Choroid plexus epithelial cell (primary cell): ENCODE data around the gene SPEG.
A peak's percentile ranks its signal among the peaks of the same experiment; 100 is the strongest.

Experiments used
- DNase-seq: peaks from one replicate; pipeline ENCODE4 v3.0.0-alpha.2; 2010; ENCODE audit warnings: low read depth
- H3K4me3 ChIP-seq: 2 replicates; pipeline ENCODE4 v1.5.1; 2011; ENCODE audit warnings: low read depth, mild to moderate bottlenecking, control low read depth, low read length, moderate library complexity
- TF ChIP-seq, protein P1 (sequence below): conservative IDR thresholded peaks from 2 replicates; pipeline ENCODE4 v1.5.1; 2011; ENCODE audit warnings: low read depth, mild to moderate bottlenecking, control low read depth, inconsistent platforms, low read length, moderate library complexity

SPEG gene

DNA sequence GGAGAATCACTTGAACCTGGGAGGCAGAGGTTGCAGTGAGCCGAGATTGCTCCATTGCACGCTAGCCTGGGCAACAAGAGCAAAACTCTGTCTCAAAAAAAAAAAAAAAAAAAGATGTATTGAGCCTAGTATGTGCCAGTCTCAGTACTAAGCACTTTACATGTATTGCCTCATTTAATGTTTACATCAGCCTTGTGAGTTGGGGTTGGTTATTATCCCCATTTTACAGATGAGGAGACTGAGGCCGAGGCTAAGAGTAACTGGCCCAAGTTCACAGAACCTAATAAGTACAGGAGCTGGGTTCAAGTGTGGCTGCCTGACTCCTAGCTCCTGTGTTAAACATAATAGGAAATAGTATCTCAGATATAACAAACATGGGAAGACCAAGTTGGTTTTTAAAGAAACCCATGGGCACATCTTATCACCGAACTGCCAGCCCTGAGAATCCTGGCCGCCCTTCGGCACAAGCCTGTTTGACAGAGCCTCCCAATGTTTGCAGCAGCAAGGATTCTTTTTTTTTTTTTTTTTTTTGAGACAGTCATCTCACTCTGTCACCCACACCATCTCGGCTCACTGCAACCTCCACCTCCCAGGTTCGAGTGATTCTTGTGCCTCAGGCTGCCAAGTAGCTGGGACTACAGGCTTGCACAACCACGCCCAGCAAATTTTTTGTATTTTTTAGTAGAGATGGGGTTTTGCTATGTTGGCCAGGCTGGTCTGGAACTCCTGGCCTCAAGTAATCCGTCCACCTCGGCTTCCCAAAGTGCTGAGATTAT, 39.8 kb downstream of the SPEG start:
- H3K4me3 ChIP-seq: no peak overlapping the region
- TF ChIP-seq, protein P1, sequence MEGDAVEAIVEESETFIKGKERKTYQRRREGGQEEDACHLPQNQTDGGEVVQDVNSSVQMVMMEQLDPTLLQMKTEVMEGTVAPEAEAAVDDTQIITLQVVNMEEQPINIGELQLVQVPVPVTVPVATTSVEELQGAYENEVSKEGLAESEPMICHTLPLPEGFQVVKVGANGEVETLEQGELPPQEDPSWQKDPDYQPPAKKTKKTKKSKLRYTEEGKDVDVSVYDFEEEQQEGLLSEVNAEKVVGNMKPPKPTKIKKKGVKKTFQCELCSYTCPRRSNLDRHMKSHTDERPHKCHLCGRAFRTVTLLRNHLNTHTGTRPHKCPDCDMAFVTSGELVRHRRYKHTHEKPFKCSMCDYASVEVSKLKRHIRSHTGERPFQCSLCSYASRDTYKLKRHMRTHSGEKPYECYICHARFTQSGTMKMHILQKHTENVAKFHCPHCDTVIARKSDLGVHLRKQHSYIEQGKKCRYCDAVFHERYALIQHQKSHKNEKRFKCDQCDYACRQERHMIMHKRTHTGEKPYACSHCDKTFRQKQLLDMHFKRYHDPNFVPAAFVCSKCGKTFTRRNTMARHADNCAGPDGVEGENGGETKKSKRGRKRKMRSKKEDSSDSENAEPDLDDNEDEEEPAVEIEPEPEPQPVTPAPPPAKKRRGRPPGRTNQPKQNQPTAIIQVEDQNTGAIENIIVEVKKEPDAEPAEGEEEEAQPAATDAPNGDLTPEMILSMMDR: no peak

DNA sequence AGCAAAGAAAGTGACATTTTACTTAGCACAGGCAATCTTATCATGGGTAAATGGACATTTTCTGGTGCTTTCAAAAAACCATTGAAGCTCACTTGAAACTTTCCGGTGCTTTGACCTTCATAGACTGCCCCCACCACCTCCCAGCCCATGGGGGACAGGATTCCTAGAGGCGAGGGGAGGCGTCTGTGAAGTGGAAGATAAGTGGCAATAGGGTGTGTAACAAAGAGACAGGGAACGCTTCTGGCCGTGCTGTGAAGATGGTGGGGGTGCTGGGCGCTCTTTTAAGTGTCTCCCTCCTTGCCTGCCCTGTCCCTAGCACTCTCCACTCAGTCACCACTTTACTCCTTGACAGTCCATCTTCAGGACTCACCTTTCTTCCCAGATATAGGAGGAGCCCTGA, 40.6 kb downstream of the SPEG start:
- H3K4me3 ChIP-seq: no peak overlapping the region
- TF ChIP-seq, protein P1: no peak
- no peak for DNase-seq

More for the DNA sequence above, 39.8 kb downstream of the SPEG start:
- DNase-seq: no peak

DNA sequence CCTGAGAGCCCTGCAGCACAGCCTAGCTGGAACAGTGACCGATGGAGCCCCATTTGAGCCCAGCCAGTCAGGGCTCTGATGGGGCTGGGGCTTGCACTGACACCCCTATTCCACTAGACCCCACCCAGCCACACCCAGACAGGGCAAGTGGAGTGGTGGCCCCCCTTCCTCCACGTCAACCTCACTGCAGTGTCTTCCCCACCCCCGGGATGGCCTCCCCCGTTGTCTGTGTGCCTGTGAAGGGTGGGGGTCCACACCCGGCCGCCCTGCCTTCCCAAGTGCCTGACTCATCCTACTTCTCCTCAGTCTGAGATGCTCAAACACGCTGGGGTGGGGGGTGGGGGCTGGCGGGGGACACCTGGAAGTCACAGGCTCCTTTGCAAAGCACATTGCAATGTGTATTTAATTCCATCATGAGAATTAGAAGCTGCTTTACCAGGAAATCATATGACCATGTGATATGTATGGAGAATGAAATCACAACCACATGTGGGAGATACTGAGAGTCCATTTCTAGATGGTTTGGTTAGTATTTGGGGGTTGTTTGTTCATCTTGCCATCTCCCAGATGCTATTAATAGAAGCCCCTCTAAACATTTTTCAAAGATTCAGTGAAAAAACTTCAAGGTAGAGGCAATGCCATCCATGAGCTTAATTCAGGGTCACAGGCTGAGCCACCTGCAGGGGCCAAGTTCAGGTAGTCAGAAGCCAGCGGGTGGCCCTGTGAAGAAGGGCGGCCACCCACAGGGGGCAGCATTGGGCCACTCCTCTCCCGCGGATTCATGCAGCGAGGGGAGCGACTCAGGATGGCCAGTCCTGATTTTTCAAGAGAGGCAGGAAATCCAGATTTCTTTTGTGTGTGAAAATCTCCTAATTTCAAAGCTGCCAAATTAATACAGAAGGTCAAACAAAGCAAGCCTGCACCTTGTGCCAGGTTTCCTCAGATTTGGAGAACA, 41.3 kb downstream of the SPEG start:
- peak; percentile 61 for DNase-seq

DNA sequence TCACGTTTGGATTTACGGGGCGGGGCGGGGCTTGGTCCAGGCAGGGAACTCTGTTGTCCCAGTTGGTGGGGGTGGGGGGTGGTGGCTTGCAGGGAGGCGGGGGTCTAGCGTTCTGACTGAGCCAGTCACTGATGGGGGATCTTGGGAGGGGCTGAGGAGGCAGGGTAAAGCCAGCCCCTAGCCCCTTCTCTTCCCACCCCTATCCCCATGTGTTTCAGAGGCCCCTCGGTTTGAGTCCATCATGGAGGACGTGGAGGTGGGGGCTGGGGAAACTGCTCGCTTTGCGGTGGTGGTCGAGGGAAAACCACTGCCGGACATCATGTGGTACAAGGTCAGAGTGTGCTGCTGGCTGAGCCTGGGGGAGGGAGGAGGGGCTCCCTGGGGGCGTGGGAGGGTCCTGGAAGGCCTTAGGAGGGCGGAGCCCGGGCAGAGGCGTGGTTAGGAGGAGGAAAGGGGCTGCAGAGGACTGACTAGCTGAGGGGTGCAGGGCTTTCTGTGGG, 42.1 kb downstream of the SPEG start:
- H3K4me3 ChIP-seq: no peak overlapping the region
- TF ChIP-seq, protein P1: no peak
- no peak for DNase-seq

More for the DNA sequence above, 41.3 kb downstream of the SPEG start:
- TF ChIP-seq, protein P1: peak; percentile 93
- H3K4me3 ChIP-seq: no peak overlapping the region

DNA sequence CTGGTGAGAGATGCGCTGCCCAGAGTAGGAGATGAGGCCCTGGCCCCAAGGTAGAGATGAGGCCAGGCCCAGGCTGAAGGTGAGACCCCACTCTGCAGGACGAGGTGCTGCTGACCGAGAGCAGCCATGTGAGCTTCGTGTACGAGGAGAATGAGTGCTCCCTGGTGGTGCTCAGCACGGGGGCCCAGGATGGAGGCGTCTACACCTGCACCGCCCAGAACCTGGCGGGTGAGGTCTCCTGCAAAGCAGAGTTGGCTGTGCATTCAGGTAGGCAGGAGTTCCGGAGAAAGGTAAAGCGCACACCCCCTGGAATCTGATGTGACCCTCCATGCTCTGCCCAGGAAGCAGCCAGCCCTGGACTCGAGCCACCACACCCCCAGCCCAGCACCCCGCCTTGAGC, 42.5 kb downstream of the SPEG start:
- TF ChIP-seq, protein P1: no peak
- no peak overlapping the region for H3K4me3 ChIP-seq
- no peak for DNase-seq

DNA sequence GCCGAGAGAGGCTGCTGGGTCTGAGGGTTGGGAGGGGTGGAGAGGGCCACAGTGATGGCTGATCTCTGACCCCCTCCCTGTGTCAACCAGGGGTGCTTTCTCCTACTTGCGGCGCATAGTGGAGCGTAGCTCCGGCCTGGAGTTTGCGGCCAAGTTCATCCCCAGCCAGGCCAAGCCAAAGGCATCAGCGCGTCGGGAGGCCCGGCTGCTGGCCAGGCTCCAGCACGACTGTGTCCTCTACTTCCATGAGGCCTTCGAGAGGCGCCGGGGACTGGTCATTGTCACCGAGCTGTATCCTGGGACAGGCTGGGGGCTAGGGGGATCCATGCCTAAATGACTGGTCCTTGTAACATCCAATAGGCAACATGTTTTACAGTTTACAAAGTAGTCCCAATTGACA, 43.2 kb downstream of the SPEG start:
- no peak for DNase-seq
- H3K4me3 ChIP-seq: no peak overlapping the region
- TF ChIP-seq, protein P1: no peak
